ENCODE results near the gene ZSWIM9.
A peak's percentile ranks its signal among the peaks of the same experiment; 100 is the strongest.

Gene ZSWIM9

GRCh38 chr19:48190885-48191284, 20.4 kb downstream of the ZSWIM9 start:
- Histone ChIP-seq H3K4me1 (ENCODE audit: insufficient read depth, low read length) (no peaks in the 10 kb centered on the region), H3K9me3 (ENCODE audit: insufficient read depth, low read length, severe bottlenecking) (no peaks in the 10 kb centered on the region), H3K9ac (ENCODE audit: low read depth, low read length) (no peak overlapping the region), H3K79me2 (ENCODE audit: insufficient read depth, low read length) (no peaks in the 10 kb centered on the region), H2AFZ (ENCODE audit: low read depth, low read length) (no peak overlapping the region), H4K20me1 (ENCODE audit: insufficient read depth, low read length) (no peaks in the 10 kb centered on the region), H3K27ac (ENCODE audit: low read length) (no peak overlapping the region), H3K36me3 (ENCODE audit: insufficient read depth, low read length) (peaks cover 37% of the 10 kb centered on the region), H3K4me3 (ENCODE audit: low read depth in 1 of 2, low read length in 2 of 2) (no peak overlapping the region), H3K27me3 (ENCODE audit: insufficient read depth, low read length, poor library complexity) (no peaks in the 10 kb centered on the region), H3K4me2 (ENCODE audit: insufficient read depth, low read length) (no peak overlapping the region)
- TF ChIP-seq CTCF (IDR thresholded peaks at IDR 0.05; ENCODE audit: borderline replicate concordance, extremely low read depth, low read length, poor library complexity, severe bottlenecking) (no peak), EZH2 (IDR thresholded peaks at IDR 0.05; ENCODE audit: borderline replicate concordance, low read depth, low read length, severe bottlenecking) (no peak)
- DNase-seq (no peak), ATAC-seq (ENCODE audit: insufficient read depth, low read depth) (no peak)

- TF ChIP-seq CTCF (IDR thresholded peaks at IDR 0.05; ENCODE audit: borderline replicate concordance, extremely low read depth, low read length, poor library complexity, severe bottlenecking) (no peak), EZH2 (IDR thresholded peaks at IDR 0.05; ENCODE audit: borderline replicate concordance, low read depth, low read length, severe bottlenecking) (no peak)
- H3K9me3 ChIP-seq (ENCODE audit: insufficient read depth, low read length, severe bottlenecking) = no peaks in the 10 kb centered on the region
- H2AFZ ChIP-seq (ENCODE audit: low read depth, low read length) = no peak overlapping the region
- DNase-seq (no peak), ATAC-seq (ENCODE audit: insufficient read depth, low read depth) (no peak)
- no peak overlapping the region for H3K4me3 ChIP-seq (ENCODE audit: low read depth in 1 of 2, low read length in 2 of 2)
- no peaks in the 10 kb centered on the region for H3K27me3 ChIP-seq (ENCODE audit: insufficient read depth, low read length, poor library complexity)
- H3K4me2 ChIP-seq (ENCODE audit: insufficient read depth, low read length) = no peak overlapping the region
- H4K20me1 ChIP-seq (ENCODE audit: insufficient read depth, low read length) = no peaks in the 10 kb centered on the region
- H3K9ac ChIP-seq (ENCODE audit: low read depth, low read length) = no peak overlapping the region
- peaks cover 30% of the 10 kb centered on the region for H3K36me3 ChIP-seq (ENCODE audit: insufficient read depth, low read length)
- no peak overlapping the region for H3K27ac ChIP-seq (ENCODE audit: low read length)
- no peaks in the 10 kb centered on the region for H3K79me2 ChIP-seq (ENCODE audit: insufficient read depth, low read length)
- H3K4me1 ChIP-seq (ENCODE audit: insufficient read depth, low read length) = no peaks in the 10 kb centered on the region
Measured at GRCh38 chr19:48192750-48193149, 22.3 kb downstream of the ZSWIM9 start.

GRCh38 chr19:48194041-48194843, 23.8 kb downstream of the ZSWIM9 start:
- no peak for ATAC-seq (ENCODE audit: insufficient read depth, low read depth)
- Histone ChIP-seq H3K27me3 (ENCODE audit: insufficient read depth, low read length, poor library complexity) (no peaks in the 10 kb centered on the region), H3K4me1 (ENCODE audit: insufficient read depth, low read length) (no peaks in the 10 kb centered on the region), H3K79me2 (ENCODE audit: insufficient read depth, low read length) (no peaks in the 10 kb centered on the region), H3K36me3 (ENCODE audit: insufficient read depth, low read length) (peaks cover 18% of the 10 kb centered on the region), H3K9ac (ENCODE audit: low read depth, low read length) (no peak overlapping the region), H3K4me2 (ENCODE audit: insufficient read depth, low read length) (no peak overlapping the region), H3K27ac (ENCODE audit: low read length) (no peak overlapping the region), H2AFZ (ENCODE audit: low read depth, low read length) (no peak overlapping the region), H3K4me3 (ENCODE audit: low read depth in 1 of 2, low read length in 2 of 2) (no peak overlapping the region), H3K9me3 (ENCODE audit: insufficient read depth, low read length, severe bottlenecking) (no peaks in the 10 kb centered on the region), H4K20me1 (ENCODE audit: insufficient read depth, low read length) (no peaks in the 10 kb centered on the region)
- no peak for DNase-seq
- peak; percentile 9 for TF ChIP-seq CTCF (IDR thresholded peaks at IDR 0.05; ENCODE audit: borderline replicate concordance, extremely low read depth, low read length, poor library complexity, severe bottlenecking)
- no peak for TF ChIP-seq EZH2 (IDR thresholded peaks at IDR 0.05; ENCODE audit: borderline replicate concordance, low read depth, low read length, severe bottlenecking)
